CD4-positive, alpha-beta T cell treated with Interleukin-6 for 4 hours (primary cell): ENCODE data around the gene HSPA12A.

Experiments
- DNase-seq: peaks from one replicate; pipeline ENCODE4 v3.0.0-alpha.2; 2020; ENCODE audit warnings: mixed read lengths

HSPA12A gene

GRCh38 chr10:116742367-116743265 is at the start of gene HSPA12A:
HSPA12A (minus strand) TSS chr10:116742566; CDS start chr10:116742469, 97 bp downstream.
- DNase-seq = peak; percentile 60

GRCh38 chr10:116791241-116791640 is 48.9 kb upstream of the HSPA12A start:
- DNase-seq = no peak

GRCh38 chr10:116787893-116788665 is 45.7 kb upstream of the HSPA12A start:
- DNase-seq = peak; percentile 77

- no peak for DNase-seq
These were observed 44.8 kb upstream of the HSPA12A start for GRCh38 chr10:116787053-116787659.

GRCh38 chr10:116785867-116786266 is 43.5 kb upstream of the HSPA12A start:
- DNase-seq = no peak

- no peak for DNase-seq
These were observed 42.9 kb upstream of the HSPA12A start for GRCh38 chr10:116785282-116785681.

GRCh38 chr10:116784651-116785050 is 42.3 kb upstream of the HSPA12A start:
- no peak for DNase-seq

GRCh38 chr10:116784035-116784434 is 41.7 kb upstream of the HSPA12A start:
- DNase-seq = no peak

- DNase-seq = no peak
These were observed 40.8 kb upstream of the HSPA12A start for GRCh38 chr10:116783011-116783655.

- DNase-seq = no peak
These were observed 39.1 kb upstream of the HSPA12A start for GRCh38 chr10:116781370-116781884.

GRCh38 chr10:116780691-116781205 is 38.4 kb upstream of the HSPA12A start:
- DNase-seq = no peak

GRCh38 chr10:116779076-116779687 is 36.8 kb upstream of the HSPA12A start:
- no peak for DNase-seq

- no peak for DNase-seq
These were observed 34.6 kb upstream of the HSPA12A start for GRCh38 chr10:116777006-116777405.

GRCh38 chr10:116775488-116776400 is 33.4 kb upstream of the HSPA12A start:
- DNase-seq = no peak

- no peak for DNase-seq
These were observed 32.4 kb upstream of the HSPA12A start for GRCh38 chr10:116774728-116775151.

- DNase-seq = no peak
These were observed 30.7 kb upstream of the HSPA12A start for GRCh38 chr10:116772909-116773705.

- no peak for DNase-seq
These were observed 29.7 kb upstream of the HSPA12A start for GRCh38 chr10:116771959-116772585.

GRCh38 chr10:116771101-116771958 is 29.0 kb upstream of the HSPA12A start:
- no peak for DNase-seq
